Keratinocyte (primary cell): ENCODE measurements around the gene TLE1. TPM values are rescaled to one million over a fixed set of nuclear protein-coding genes. Genes with fewer than 3 reads are reported as not detected.

Experiments
- DNase-seq: peaks from one replicate; pipeline ENCODE4 v3.0.0-alpha.2; 2011; ENCODE audit warnings: low read depth, missing footprints, low spot score
- FAIRE-seq: peaks from 2 replicates; lab custom pipeline; 2011; peaks lifted over from hg19 to GRCh38; lab: Jason Lieb, UNC
- H2AFZ ChIP-seq: 2 replicates; pipeline ENCODE4 v1.6.0; 2012; ENCODE audit warnings: low read length, control low read depth, inconsistent platforms; ENCODE audit not compliant: control insufficient read depth
- H3K27ac ChIP-seq: 2 replicates; pipeline ENCODE4 v1.5.1; 2011; ENCODE audit warnings: low read length; ENCODE audit not compliant: control insufficient read depth, insufficient read depth
- H3K27me3 ChIP-seq: 3 replicates; pipeline ENCODE4 v1.6.0; 2011; ENCODE audit warnings: low read length; ENCODE audit not compliant: control insufficient read depth, insufficient read depth; ENCODE audit errors: extremely low read depth
- H3K36me3 ChIP-seq, 2 experiments: 2 replicates in 1 of 2; 3 replicates in 1 of 2; pipeline ENCODE4 v1.5.1; 2011; ENCODE audit warnings: low read length in 2 of 2, mild to moderate bottlenecking in 1 of 2; ENCODE audit not compliant: control insufficient read depth in 2 of 2, insufficient read depth in 2 of 2; ENCODE audit errors: extremely low read depth in 1 of 2
- H3K4me1 ChIP-seq: 3 replicates; pipeline ENCODE4 v1.5.1; 2011; ENCODE audit warnings: low read length; ENCODE audit not compliant: control insufficient read depth, insufficient read depth; ENCODE audit errors: extremely low read depth
- H3K4me2 ChIP-seq: 3 replicates; pipeline ENCODE4 v1.6.0; 2011; ENCODE audit warnings: low read depth, low read length; ENCODE audit not compliant: control insufficient read depth, insufficient read depth; ENCODE audit errors: extremely low read depth
- H3K4me3 ChIP-seq, 3 experiments: fragments of 200-600 bp in 1 of 3; sonication (generic) in 1 of 3; 2 replicates in 2 of 3; 3 replicates in 1 of 3; pipeline ENCODE4 v1.5.1; 2011 to 2016; ENCODE audit warnings: low read length in 3 of 3, mild to moderate bottlenecking in 3 of 3, control low read depth in 2 of 3, inconsistent platforms in 1 of 3, low read depth in 1 of 3, mixed read lengths in 1 of 3, mixed run types in 1 of 3, moderate library complexity in 1 of 3; ENCODE audit not compliant: control insufficient read depth in 2 of 3, insufficient read depth in 2 of 3; ENCODE audit errors: extremely low read depth in 1 of 3
- H3K79me2 ChIP-seq: 2 replicates; pipeline ENCODE4 v1.6.0; 2012; ENCODE audit warnings: low read length; ENCODE audit not compliant: control insufficient read depth, insufficient read depth
- H3K9ac ChIP-seq: 3 replicates; pipeline ENCODE4 v1.6.0; 2011; ENCODE audit warnings: low read length; ENCODE audit not compliant: control insufficient read depth, insufficient read depth; ENCODE audit errors: extremely low read depth
- H3K9me1 ChIP-seq: 3 replicates; pipeline ENCODE4 v1.6.0; 2011; ENCODE audit warnings: low read length; ENCODE audit not compliant: control insufficient read depth, insufficient read depth; ENCODE audit errors: extremely low read depth
- H3K9me3 ChIP-seq: 2 replicates; pipeline ENCODE4 v1.5.1; 2012; ENCODE audit warnings: low read depth, low read length; ENCODE audit not compliant: control insufficient read depth
- H4K20me1 ChIP-seq: 3 replicates; pipeline ENCODE4 v1.6.0; 2011; ENCODE audit warnings: low read length; ENCODE audit not compliant: control insufficient read depth, insufficient read depth; ENCODE audit errors: extremely low read depth
- EZH2 ChIP-seq: IDR thresholded peaks from one replicate; pipeline ENCODE4 v1.6.1; 2012; ENCODE audit warnings: inconsistent platforms, mild to moderate bottlenecking, low read length, moderate library complexity
- dilution Hi-C: fragments of 300-500 bp; cut with MboI; formaldehyde crosslinking; loops from one replicate; pipeline ENCODE4 v1.7.0; 2020; ENCODE audit warnings: low sequenced_read_pairs; ENCODE audit not compliant: extremely low pct_ligation_motif_present
- polyA plus RNA-seq, 5 experiments: library from polyadenylated mRNA; depleted of rRNA in 3 of 5; stranded (reverse) in 3 of 5; stranded (forward) in 1 of 5; unstranded in 1 of 5; fragments of >200 nt; gene quantifications; 1 replicate in 1 of 5; 2 replicates in 3 of 5; 3 replicates in 1 of 5; pipeline versions ENCODE4 v1.2.1 to v1.2.3, GENCODE V29; 2011 to 2012; ENCODE audit warnings: missing spikeins in 2 of 5, low read depth in 1 of 5, low replicate concordance in 1 of 5
- TF ChIP-seq, protein P1 (sequence below), 3 experiments: IDR thresholded peaks in 1 of 3; conservative IDR thresholded peaks in 1 of 3; optimal IDR thresholded peaks in 1 of 3; 2 replicates in 2 of 3; 3 replicates in 1 of 3; pipeline versions ENCODE3 to v1.5.1; 2011; ENCODE audit warnings: low read length in 3 of 3, mild to moderate bottlenecking in 3 of 3, moderate library complexity in 2 of 3, control low read depth in 1 of 3, inconsistent platforms in 1 of 3; ENCODE audit not compliant: insufficient read depth in 2 of 3; ENCODE audit errors: extremely low read depth in 1 of 3

The TLE1 gene
- polyA plus RNA-seq, 1 donor (not counting 4 experiments of a cell fraction or from before 2014, with no cell fraction given) = 29.6 TPM

DNA sequence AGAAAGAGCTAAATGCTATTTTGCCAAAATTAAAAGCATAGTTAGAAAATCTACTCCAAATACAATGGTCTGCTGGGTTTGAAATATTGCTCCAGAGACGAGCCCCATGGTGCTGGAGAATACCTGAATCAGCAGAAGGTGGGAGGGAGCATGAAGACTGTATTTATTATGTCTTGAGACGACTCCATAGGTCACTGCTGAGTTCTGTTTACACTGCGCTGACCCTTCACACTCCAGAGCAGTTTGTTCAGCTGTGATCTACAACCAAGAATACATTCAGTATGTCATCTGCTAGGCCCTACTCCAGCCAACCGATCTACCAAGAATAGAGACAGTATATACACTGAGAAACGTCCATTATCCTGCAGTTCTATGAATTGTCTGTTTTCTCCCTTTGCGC is 150.5 kb downstream of the TLE1 start:
- H3K9me1 ChIP-seq = no peaks in the 10 kb centered on the region
- H3K36me3 ChIP-seq = no peaks in the 10 kb centered on the region
- DNase-seq = no peak
- H3K27me3 ChIP-seq = no peaks in the 10 kb centered on the region
- dilution Hi-C loops = no loop called here
- no peak overlapping the region for H3K4me3 ChIP-seq
- FAIRE-seq = no peak
- H4K20me1 ChIP-seq = no peaks in the 10 kb centered on the region
- H3K4me2 ChIP-seq = no peak overlapping the region
- no peaks in the 10 kb centered on the region for H3K79me2 ChIP-seq
- TF ChIP-seq, protein P1, sequence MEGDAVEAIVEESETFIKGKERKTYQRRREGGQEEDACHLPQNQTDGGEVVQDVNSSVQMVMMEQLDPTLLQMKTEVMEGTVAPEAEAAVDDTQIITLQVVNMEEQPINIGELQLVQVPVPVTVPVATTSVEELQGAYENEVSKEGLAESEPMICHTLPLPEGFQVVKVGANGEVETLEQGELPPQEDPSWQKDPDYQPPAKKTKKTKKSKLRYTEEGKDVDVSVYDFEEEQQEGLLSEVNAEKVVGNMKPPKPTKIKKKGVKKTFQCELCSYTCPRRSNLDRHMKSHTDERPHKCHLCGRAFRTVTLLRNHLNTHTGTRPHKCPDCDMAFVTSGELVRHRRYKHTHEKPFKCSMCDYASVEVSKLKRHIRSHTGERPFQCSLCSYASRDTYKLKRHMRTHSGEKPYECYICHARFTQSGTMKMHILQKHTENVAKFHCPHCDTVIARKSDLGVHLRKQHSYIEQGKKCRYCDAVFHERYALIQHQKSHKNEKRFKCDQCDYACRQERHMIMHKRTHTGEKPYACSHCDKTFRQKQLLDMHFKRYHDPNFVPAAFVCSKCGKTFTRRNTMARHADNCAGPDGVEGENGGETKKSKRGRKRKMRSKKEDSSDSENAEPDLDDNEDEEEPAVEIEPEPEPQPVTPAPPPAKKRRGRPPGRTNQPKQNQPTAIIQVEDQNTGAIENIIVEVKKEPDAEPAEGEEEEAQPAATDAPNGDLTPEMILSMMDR (optimal IDR thresholded peaks at IDR 0.05 in 1 of 3, IDR thresholded peaks at IDR 0.05 in 1 of 3, conservative IDR thresholded peaks at IDR 0.05 in 1 of 3; ENCODE audit: extremely low read depth in 1 of 3, insufficient read depth in 2 of 3, low read length in 3 of 3) = no peak
- no peak for TF ChIP-seq EZH2
- H3K9ac ChIP-seq = no peak overlapping the region
- H3K4me1 ChIP-seq = peaks cover 6% of the 10 kb centered on the region
- no peak overlapping the region for H2AFZ ChIP-seq
- no peaks in the 10 kb centered on the region for H3K9me3 ChIP-seq
- H3K27ac ChIP-seq = no peak overlapping the region

DNA sequence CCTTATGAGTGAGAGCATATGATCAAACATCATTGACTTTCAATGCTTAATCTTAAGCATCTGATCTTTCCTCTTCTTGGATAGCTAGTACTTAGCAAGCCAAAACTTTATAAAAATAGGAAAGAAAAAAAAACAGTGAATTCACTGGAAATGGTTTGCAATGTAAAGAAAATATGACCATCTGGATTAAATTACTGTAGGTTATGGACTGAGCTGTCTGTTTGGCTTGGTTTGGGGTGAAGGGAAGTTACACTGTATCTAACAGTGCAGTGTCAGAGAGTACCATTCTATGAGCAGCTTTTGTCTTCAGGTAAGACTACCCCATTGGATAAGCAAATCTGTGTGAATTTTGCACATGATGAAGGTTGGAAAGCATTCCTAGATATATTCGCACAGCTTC is 151.4 kb downstream of the TLE1 start:
- dilution Hi-C loops = no loop called here
- Histone ChIP-seq H3K36me3 (no peaks in the 10 kb centered on the region), H3K4me2 (no peak overlapping the region), H4K20me1 (no peaks in the 10 kb centered on the region), H3K27me3 (no peaks in the 10 kb centered on the region), H3K9me1 (no peaks in the 10 kb centered on the region), H3K27ac (no peak overlapping the region), H3K4me3 (no peak overlapping the region), H2AFZ (no peak overlapping the region), H3K9ac (no peak overlapping the region), H3K4me1 (peaks cover 6% of the 10 kb centered on the region), H3K9me3 (no peaks in the 10 kb centered on the region), H3K79me2 (no peaks in the 10 kb centered on the region)
- TF ChIP-seq, protein P1 (optimal IDR thresholded peaks at IDR 0.05 in 1 of 3, IDR thresholded peaks at IDR 0.05 in 1 of 3, conservative IDR thresholded peaks at IDR 0.05 in 1 of 3; ENCODE audit: extremely low read depth in 1 of 3, insufficient read depth in 2 of 3, low read length in 3 of 3) = no peak
- no peak for TF ChIP-seq EZH2
- DNase-seq (no peak), FAIRE-seq (no peak)
